Vagina (tissue), 2 donors: ENCODE results near the gene ELK4.

ENCODE experiments used
- CTCF ChIP-seq, 3 experiments: fragments of 450-650 bp in 2 of 3; fragments of 200-600 bp in 1 of 3; sonication (generic) in 1 of 3; IDR thresholded peaks; one replicate each; pipeline ENCODE4 v1.5.1; 2017 to 2019; ENCODE audit warnings: antibody characterized with exemption in 3 of 3, mild to moderate bottlenecking in 2 of 3, moderate library complexity in 2 of 3
- POLR2A ChIP-seq, 2 donors: fragments of 450-650 bp; IDR thresholded peaks; one replicate each; pipeline ENCODE4 v1.6.1; 2017; ENCODE audit warnings: antibody characterized with exemption in 2 of 2, mild to moderate bottlenecking in 2 of 2, moderate library complexity in 2 of 2
- POLR2AphosphoS5 ChIP-seq, 2 donors: sonication (generic); formaldehyde crosslinking; IDR thresholded peaks; one replicate each; pipeline ENCODE4 v1.9.0; 2017; ENCODE audit warnings: antibody characterized with exemption in 2 of 2, mild to moderate bottlenecking in 2 of 2, low read depth in 1 of 2; ENCODE audit not compliant: insufficient read depth in 1 of 2

DNA sequence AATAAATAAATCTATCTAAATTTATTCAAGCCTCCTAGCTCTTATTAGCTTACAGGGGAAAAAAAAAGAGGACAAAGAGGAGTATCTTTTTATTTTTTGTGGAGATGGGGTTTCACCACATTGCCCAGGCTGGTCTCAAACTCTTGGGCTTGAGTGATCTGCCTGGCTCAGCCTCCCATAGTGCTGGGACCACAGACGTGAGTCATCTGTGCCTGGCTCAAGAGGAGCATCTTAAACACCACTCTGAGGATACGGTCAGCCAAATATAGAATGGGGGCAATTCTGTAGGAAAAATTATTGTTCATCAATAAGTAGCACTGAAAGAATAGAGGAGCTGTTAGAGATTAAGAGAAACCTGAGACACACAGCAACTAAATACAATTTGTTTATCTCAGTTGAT lies 24.4 kb upstream of the ELK4 start:
- TF ChIP-seq CTCF (IDR thresholded peaks at IDR 0.05): no peak
- TF ChIP-seq POLR2A (IDR thresholded peaks at IDR 0.05): no peak
- no peak for TF ChIP-seq POLR2AphosphoS5 (IDR thresholded peaks at IDR 0.05; ENCODE audit: insufficient read depth in 1 of 2, low read depth in 1 of 2)
